GM10248 (cell line): ENCODE results near the gene KIAA0513.
A peak's percentile ranks its signal among the peaks of the same experiment; 100 is the strongest.

ENCODE experiments used
- CTCF ChIA-PET: fragments of 300-600 bp; sonication (Branson Sonifier 250); formaldehyde crosslinking; extraction: SDS; loops from one replicate; lab custom pipeline; 2021; ENCODE audit warnings: antibody characterized with exemption; lab: Yijun Ruan, JAX
- POLR2A ChIA-PET: fragments of 350-650 bp; sonication (Branson Sonifier 250); formaldehyde crosslinking; extraction: SDS; loops from one replicate; lab custom pipeline; 2020; ENCODE audit warnings: antibody characterized with exemption; lab: Yijun Ruan, JAX
- DNase-seq: peaks from one replicate; pipeline ENCODE4 v3.0.0; 2012; ENCODE audit errors: extremely low spot score
- CTCF ChIP-seq: IDR thresholded peaks from 2 replicates; pipeline ENCODE4 v1.5.1; 2012; ENCODE audit warnings: mild to moderate bottlenecking, low read depth; ENCODE audit errors: extremely low read depth, missing control alignments, control extremely low read depth

Gene KIAA0513

GRCh38 chr16:85110105-85110504, 82.5 kb downstream of the KIAA0513 start:
- CTCF ChIA-PET = interaction anchor here (1.4 to 1.7 kb wide), 2 partner anchors 9 to 135 kb away, joined by 3 read pairs; no protein-coding TSS in a partner anchor
- no peak for DNase-seq
- POLR2A ChIA-PET = interaction anchor here (1.0 kb wide), 1 partner anchor 136 kb away, joined by 3 read pairs; no protein-coding TSS in a partner anchor
- no peak for TF ChIP-seq CTCF

GRCh38 chr16:85111184-85111583, 83.6 kb downstream of the KIAA0513 start:
- POLR2A ChIA-PET = no interaction called here
- TF ChIP-seq CTCF = no peak
- no peak for DNase-seq
- CTCF ChIA-PET = interaction anchor here (1.7 to 2.9 kb wide), 2 partner anchors 10 to 13 kb away, joined by 3 to 11 read pairs; no protein-coding TSS in a partner anchor

- POLR2A ChIA-PET = no interaction called here
- no peak for TF ChIP-seq CTCF
- no peak for DNase-seq
- CTCF ChIA-PET = interaction anchor here (1.0 to 3.8 kb wide), 7 partner anchors 9 to 317 kb away, joined by 3 to 22 read pairs (median 4); no protein-coding TSS in a partner anchor
Measured at GRCh38 chr16:85112364-85112763, 84.8 kb downstream of the KIAA0513 start, which contains the start of gene CIBAR2. CIBAR2 (minus strand) TSS chr16:85112472; CDS start chr16:85112352, 120 bp downstream.

- CTCF ChIA-PET = interaction anchor here (1.0 to 3.8 kb wide), 6 partner anchors 10 to 316 kb away, joined by 3 to 22 read pairs (median 7); no protein-coding TSS in a partner anchor
- TF ChIP-seq CTCF = no peak
- POLR2A ChIA-PET = no interaction called here
Measured at GRCh38 chr16:85113168-85113733, 85.7 kb downstream of the KIAA0513 start.

GRCh38 chr16:85113913-85114312, 86.3 kb downstream of the KIAA0513 start:
- ChIA-PET CTCF (interaction anchor here (0.9 to 3.8 kb wide), 10 partner anchors 9 to 503 kb away, joined by 3 to 22 read pairs (median 10); no protein-coding TSS in a partner anchor), POLR2A (no interaction called here)
- TF ChIP-seq CTCF = no peak

More at GRCh38 chr16:85113168-85113733, 85.7 kb downstream of the KIAA0513 start:
- DNase-seq = no peak

GRCh38 chr16:85114909-85115567, 87.4 kb downstream of the KIAA0513 start:
- peak; percentile 93 for DNase-seq
- ChIA-PET POLR2A (interaction anchor here (0.8 kb wide), 1 partner anchor 35 kb away, joined by 4 read pairs; no protein-coding TSS in a partner anchor), CTCF (interaction anchor here (0.6 to 3.8 kb wide), 68 partner anchors 10 to 787 kb away, joined by 3 to 32 read pairs (median 4); no protein-coding TSS in a partner anchor)
- peak; percentile 98 for TF ChIP-seq CTCF

More at GRCh38 chr16:85113913-85114312, 86.3 kb downstream of the KIAA0513 start:
- DNase-seq = no peak
